Hepatocyte (in vitro differentiated cells): ENCODE data around the gene RDH13.

Experiments used
- EZH2 ChIP-seq: fragments of 200-600 bp; sonication (generic); IDR thresholded peaks from 2 replicates; pipeline ENCODE4 v1.6.1; 2016; ENCODE audit warnings: antibody characterized with exemption, mild to moderate bottlenecking, borderline replicate concordance
- EZH2phosphoT487 ChIP-seq: fragments of 200-600 bp; sonication (generic); IDR thresholded peaks from one replicate; pipeline ENCODE4 v1.6.1; 2018; ENCODE audit warnings: antibody characterized with exemption, mild to moderate bottlenecking, low read depth, moderate library complexity; ENCODE audit not compliant: unreplicated experiment, severe bottlenecking
- TF ChIP-seq, protein P1 (sequence below): fragments of 200-600 bp; sonication (generic); IDR thresholded peaks from 2 replicates; pipeline ENCODE4 v1.5.1; 2016; ENCODE audit warnings: antibody characterized with exemption, mild to moderate bottlenecking; ENCODE audit not compliant: poor library complexity

- TF ChIP-seq, protein P1, sequence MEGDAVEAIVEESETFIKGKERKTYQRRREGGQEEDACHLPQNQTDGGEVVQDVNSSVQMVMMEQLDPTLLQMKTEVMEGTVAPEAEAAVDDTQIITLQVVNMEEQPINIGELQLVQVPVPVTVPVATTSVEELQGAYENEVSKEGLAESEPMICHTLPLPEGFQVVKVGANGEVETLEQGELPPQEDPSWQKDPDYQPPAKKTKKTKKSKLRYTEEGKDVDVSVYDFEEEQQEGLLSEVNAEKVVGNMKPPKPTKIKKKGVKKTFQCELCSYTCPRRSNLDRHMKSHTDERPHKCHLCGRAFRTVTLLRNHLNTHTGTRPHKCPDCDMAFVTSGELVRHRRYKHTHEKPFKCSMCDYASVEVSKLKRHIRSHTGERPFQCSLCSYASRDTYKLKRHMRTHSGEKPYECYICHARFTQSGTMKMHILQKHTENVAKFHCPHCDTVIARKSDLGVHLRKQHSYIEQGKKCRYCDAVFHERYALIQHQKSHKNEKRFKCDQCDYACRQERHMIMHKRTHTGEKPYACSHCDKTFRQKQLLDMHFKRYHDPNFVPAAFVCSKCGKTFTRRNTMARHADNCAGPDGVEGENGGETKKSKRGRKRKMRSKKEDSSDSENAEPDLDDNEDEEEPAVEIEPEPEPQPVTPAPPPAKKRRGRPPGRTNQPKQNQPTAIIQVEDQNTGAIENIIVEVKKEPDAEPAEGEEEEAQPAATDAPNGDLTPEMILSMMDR: no peak
- no peak for TF ChIP-seq EZH2phosphoT487
- TF ChIP-seq EZH2: no peak
Measured at GRCh38 chr19:55091955-55092354, 29.0 kb upstream of the RDH13 start.
